Nephron progenitor cell (in vitro differentiated cells): ENCODE data around the gene DES.

Source experiments
- DNase-seq: peaks from one replicate; pipeline ENCODE4 v3.0.0; 2021
- H3K27ac Mint-ChIP-seq: 2 replicates; pipeline ENCODE4 v1.8.0; 2021; ENCODE audit warnings: mild to moderate bottlenecking, moderate library complexity, mixed read lengths
- H3K27me3 Mint-ChIP-seq: 2 replicates; pipeline ENCODE4 v1.8.0; 2021; ENCODE audit warnings: mild to moderate bottlenecking, low read depth, mixed read lengths; ENCODE audit not compliant: poor library complexity
- H3K36me3 Mint-ChIP-seq: 2 replicates; pipeline ENCODE4 v1.8.0; 2021; ENCODE audit warnings: low read depth, mixed read lengths
- H3K4me1 Mint-ChIP-seq: 2 replicates; pipeline ENCODE4 v1.8.0; 2021; ENCODE audit warnings: mixed read lengths
- H3K4me3 Mint-ChIP-seq: 2 replicates; pipeline ENCODE4 v1.8.0; 2021; ENCODE audit warnings: mild to moderate bottlenecking, moderate library complexity, mixed read lengths
- H3K9me3 Mint-ChIP-seq: 2 replicates; pipeline ENCODE4 v1.8.0; 2021; ENCODE audit warnings: mild to moderate bottlenecking, moderate library complexity, mixed read lengths
- TF ChIP-seq, protein P1 (sequence below): fragments of 200-600 bp; sonication (generic); IDR thresholded peaks from 2 replicates; pipeline ENCODE4 v1.5.0; 2021; ENCODE audit warnings: antibody characterized with exemption

Gene DES

DNA sequence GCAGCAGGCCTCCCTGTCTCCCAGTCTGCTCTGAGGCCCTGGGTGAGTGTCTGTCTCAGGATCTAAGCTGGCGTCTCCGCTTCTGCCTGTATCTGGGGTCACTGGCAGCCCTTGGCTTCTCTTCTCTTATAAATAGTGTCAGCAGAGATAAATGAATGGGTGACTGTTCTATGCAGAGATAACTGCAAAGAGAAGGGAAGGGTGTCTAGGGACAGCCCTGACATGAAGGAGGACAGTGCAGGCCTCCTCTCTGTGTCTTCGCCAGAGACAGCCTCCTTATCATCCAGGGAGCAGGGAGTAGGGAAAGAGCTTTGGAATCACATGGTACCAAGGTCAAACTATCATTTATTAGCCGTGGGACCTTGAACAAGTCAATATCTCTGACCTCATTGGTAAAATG lies 52.3 kb downstream of the DES start:
- DNase-seq: no peak
- Mint-ChIP-seq H3K36me3 (no peaks in the 10 kb centered on the region), H3K4me1 (peaks cover 26% of the 10 kb centered on the region), H3K27ac (no peak overlapping the region), H3K27me3 (no peaks in the 10 kb centered on the region), H3K9me3 (no peaks in the 10 kb centered on the region), H3K4me3 (no peak overlapping the region)
- TF ChIP-seq, protein P1, sequence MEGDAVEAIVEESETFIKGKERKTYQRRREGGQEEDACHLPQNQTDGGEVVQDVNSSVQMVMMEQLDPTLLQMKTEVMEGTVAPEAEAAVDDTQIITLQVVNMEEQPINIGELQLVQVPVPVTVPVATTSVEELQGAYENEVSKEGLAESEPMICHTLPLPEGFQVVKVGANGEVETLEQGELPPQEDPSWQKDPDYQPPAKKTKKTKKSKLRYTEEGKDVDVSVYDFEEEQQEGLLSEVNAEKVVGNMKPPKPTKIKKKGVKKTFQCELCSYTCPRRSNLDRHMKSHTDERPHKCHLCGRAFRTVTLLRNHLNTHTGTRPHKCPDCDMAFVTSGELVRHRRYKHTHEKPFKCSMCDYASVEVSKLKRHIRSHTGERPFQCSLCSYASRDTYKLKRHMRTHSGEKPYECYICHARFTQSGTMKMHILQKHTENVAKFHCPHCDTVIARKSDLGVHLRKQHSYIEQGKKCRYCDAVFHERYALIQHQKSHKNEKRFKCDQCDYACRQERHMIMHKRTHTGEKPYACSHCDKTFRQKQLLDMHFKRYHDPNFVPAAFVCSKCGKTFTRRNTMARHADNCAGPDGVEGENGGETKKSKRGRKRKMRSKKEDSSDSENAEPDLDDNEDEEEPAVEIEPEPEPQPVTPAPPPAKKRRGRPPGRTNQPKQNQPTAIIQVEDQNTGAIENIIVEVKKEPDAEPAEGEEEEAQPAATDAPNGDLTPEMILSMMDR: no peak

GRCh38 chr2:219471476-219472371 lies 53.5 kb downstream of the DES start:
- DNase-seq: no peak
- Mint-ChIP-seq H3K36me3 (no peaks in the 10 kb centered on the region), H3K4me1 (peaks cover 28% of the 10 kb centered on the region), H3K27me3 (no peaks in the 10 kb centered on the region), H3K4me3 (no peak overlapping the region), H3K27ac (no peak overlapping the region), H3K9me3 (no peaks in the 10 kb centered on the region)
- TF ChIP-seq, protein P1: no peak

GRCh38 chr2:219472629-219473187 lies 54.5 kb downstream of the DES start:
- Mint-ChIP-seq H3K4me1 (peaks cover 28% of the 10 kb centered on the region), H3K36me3 (no peaks in the 10 kb centered on the region), H3K4me3 (no peak overlapping the region), H3K27me3 (no peaks in the 10 kb centered on the region), H3K9me3 (no peaks in the 10 kb centered on the region), H3K27ac (no peak overlapping the region)
- TF ChIP-seq, protein P1: no peak
- no peak for DNase-seq

DNA sequence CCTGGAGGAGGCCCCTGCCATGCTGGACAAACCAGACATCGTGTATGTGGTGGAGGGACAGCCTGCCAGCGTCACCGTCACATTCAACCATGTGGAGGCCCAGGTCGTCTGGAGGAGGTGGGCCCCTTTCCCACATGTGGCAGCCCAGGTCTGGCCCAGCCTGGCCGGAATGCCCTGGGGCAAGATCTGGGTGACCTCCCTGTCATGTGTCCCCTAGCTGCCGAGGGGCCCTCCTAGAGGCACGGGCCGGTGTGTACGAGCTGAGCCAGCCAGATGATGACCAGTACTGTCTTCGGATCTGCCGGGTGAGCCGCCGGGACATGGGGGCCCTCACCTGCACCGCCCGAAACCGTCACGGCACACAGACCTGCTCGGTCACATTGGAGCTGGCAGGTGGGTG lies 55.3 kb downstream of the DES start:
- H3K27me3 Mint-ChIP-seq: no peaks in the 10 kb centered on the region
- H3K4me3 Mint-ChIP-seq: no peak overlapping the region
- TF ChIP-seq, protein P1: no peak
- no peaks in the 10 kb centered on the region for H3K9me3 Mint-ChIP-seq
- H3K4me1 Mint-ChIP-seq: peaks cover 27% of the 10 kb centered on the region
- no peak overlapping the region for H3K27ac Mint-ChIP-seq
- no peaks in the 10 kb centered on the region for H3K36me3 Mint-ChIP-seq
- no peak for DNase-seq

DNA sequence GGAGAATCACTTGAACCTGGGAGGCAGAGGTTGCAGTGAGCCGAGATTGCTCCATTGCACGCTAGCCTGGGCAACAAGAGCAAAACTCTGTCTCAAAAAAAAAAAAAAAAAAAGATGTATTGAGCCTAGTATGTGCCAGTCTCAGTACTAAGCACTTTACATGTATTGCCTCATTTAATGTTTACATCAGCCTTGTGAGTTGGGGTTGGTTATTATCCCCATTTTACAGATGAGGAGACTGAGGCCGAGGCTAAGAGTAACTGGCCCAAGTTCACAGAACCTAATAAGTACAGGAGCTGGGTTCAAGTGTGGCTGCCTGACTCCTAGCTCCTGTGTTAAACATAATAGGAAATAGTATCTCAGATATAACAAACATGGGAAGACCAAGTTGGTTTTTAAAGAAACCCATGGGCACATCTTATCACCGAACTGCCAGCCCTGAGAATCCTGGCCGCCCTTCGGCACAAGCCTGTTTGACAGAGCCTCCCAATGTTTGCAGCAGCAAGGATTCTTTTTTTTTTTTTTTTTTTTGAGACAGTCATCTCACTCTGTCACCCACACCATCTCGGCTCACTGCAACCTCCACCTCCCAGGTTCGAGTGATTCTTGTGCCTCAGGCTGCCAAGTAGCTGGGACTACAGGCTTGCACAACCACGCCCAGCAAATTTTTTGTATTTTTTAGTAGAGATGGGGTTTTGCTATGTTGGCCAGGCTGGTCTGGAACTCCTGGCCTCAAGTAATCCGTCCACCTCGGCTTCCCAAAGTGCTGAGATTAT lies 56.3 kb downstream of the DES start:
- H3K4me1 Mint-ChIP-seq: peaks cover 27% of the 10 kb centered on the region
- TF ChIP-seq, protein P1: no peak
- no peaks in the 10 kb centered on the region for H3K9me3 Mint-ChIP-seq
- H3K36me3 Mint-ChIP-seq: no peaks in the 10 kb centered on the region
- no peak overlapping the region for H3K27ac Mint-ChIP-seq
- no peak overlapping the region for H3K4me3 Mint-ChIP-seq
- DNase-seq: no peak
- H3K27me3 Mint-ChIP-seq: peaks cover 4% of the 10 kb centered on the region
